ENCODE data around the gene HOXC11. TPM values are rescaled to one million over a fixed set of nuclear protein-coding genes. Genes with fewer than 3 reads are reported as not detected.
A peak's percentile ranks its signal among the peaks of the same experiment; 100 is the strongest.

Gene HOXC11
- total RNA-seq, 1 experiment from 2014 or later: 2.2 TPM

GRCh38 chr12:53977596-53978445 lies 4.9 kb downstream of the HOXC11 start:
- no peaks in the 10 kb centered on the region for H3K9me3 Mint-ChIP-seq (ENCODE audit: unreplicated experiment)
- peak in 1 of 2 experiments; percentile 53 for DNase-seq
- peaks cover 30% of the 10 kb centered on the region for H3K4me1 ChIP-seq
- H3K27ac Mint-ChIP-seq (ENCODE audit: unreplicated experiment): peak overlapping the region; percentile 90
- no peaks in the 10 kb centered on the region for H3K36me3 Mint-ChIP-seq (ENCODE audit: insufficient read depth, unreplicated experiment)
- peaks cover 23% of the 10 kb centered on the region for H3K4me1 Mint-ChIP-seq (ENCODE audit: low read depth, unreplicated experiment)
- no peaks in the 10 kb centered on the region for H3K27me3 ChIP-seq (replicated peaks; ENCODE audit: control insufficient read depth, insufficient read depth, low read length)
- H3K4me3 ChIP-seq (ENCODE audit: low read depth, low read length): peak overlapping the region; percentile 43
- TSS peak; percentile 70 for BruUV-seq (replicated peaks)
- no peak for TF ChIP-seq CTCF (IDR thresholded peaks at IDR 0.05; ENCODE audit: insufficient read depth in 1 of 2, low read depth in 1 of 2, low read length in 1 of 2, severe bottlenecking in 1 of 2, unreplicated experiment in 1 of 2)
- POLR2A ChIA-PET: interaction anchor here (0.5 to 2.2 kb wide), 2 partner anchors 38 to 1022 kb away, joined by 6 to 15 read pairs; no protein-coding TSS in a partner anchor
- H3K36me3 ChIP-seq (ENCODE audit: control insufficient read depth, insufficient read depth, low read length): no peaks in the 10 kb centered on the region; the same call in 1 of the 2 replicates
- peak overlapping the region; percentile 68 for H3K4me3 Mint-ChIP-seq (ENCODE audit: unreplicated experiment)
- intact Hi-C loops (cut with micrococcal nuclease; ENCODE audit: unreplicated experiment): loop anchor here (2.0 to 5.0 kb wide), 3 partner anchors 23 to 39 kb away; partner anchors contain the start of genes HOXC12 and HOXC13
- no peaks in the 10 kb centered on the region for H3K9me3 ChIP-seq
- H3K27me3 Mint-ChIP-seq (ENCODE audit: insufficient read depth, unreplicated experiment): no peaks in the 10 kb centered on the region
- CTCF ChIA-PET: interaction anchor here (0.6 to 1.7 kb wide), 5 partner anchors 10 to 347 kb away, joined by 3 to 8 read pairs (median 5); partner anchors contain the start of genes COPZ1 and HOXC8

GRCh38 chr12:53978477-53979356 lies 5.8 kb downstream of the HOXC11 start:
- CTCF ChIA-PET: interaction anchor here (0.5 to 1.7 kb wide), 10 partner anchors 9 to 346 kb away, joined by 3 to 8 read pairs (median 4); partner anchors contain the start of genes COPZ1, HOXC13 and HOXC8
- no TSS peak for BruUV-seq (replicated peaks)

More at GRCh38 chr12:53978477-53979356, 5.8 kb downstream of the HOXC11 start:
- Histone ChIP-seq H3K9me3 (no peaks in the 10 kb centered on the region), H3K4me1 (peaks cover 35% of the 10 kb centered on the region), H3K36me3 (ENCODE audit: control insufficient read depth, insufficient read depth, low read length) (no peaks in the 10 kb centered on the region; the same call in 1 of the 2 replicates), H3K27me3 (replicated peaks; ENCODE audit: control insufficient read depth, insufficient read depth, low read length) (no peaks in the 10 kb centered on the region), H3K4me3 (ENCODE audit: low read depth, low read length) (peak overlapping the region; percentile 43)
- Mint-ChIP-seq H3K27ac (ENCODE audit: unreplicated experiment) (peak overlapping the region; percentile 90), H3K36me3 (ENCODE audit: insufficient read depth, unreplicated experiment) (no peaks in the 10 kb centered on the region), H3K4me3 (ENCODE audit: unreplicated experiment) (peak overlapping the region; percentile 68), H3K9me3 (ENCODE audit: unreplicated experiment) (no peaks in the 10 kb centered on the region), H3K27me3 (ENCODE audit: insufficient read depth, unreplicated experiment) (no peaks in the 10 kb centered on the region), H3K4me1 (ENCODE audit: low read depth, unreplicated experiment) (peaks cover 23% of the 10 kb centered on the region)
- intact Hi-C loops (cut with micrococcal nuclease; ENCODE audit: unreplicated experiment): loop anchor here (2.0 to 5.0 kb wide), 3 partner anchors 24 to 40 kb away; partner anchors contain the start of genes HOXC12 and HOXC13
- no peak for TF ChIP-seq CTCF (IDR thresholded peaks at IDR 0.05; ENCODE audit: insufficient read depth in 1 of 2, low read depth in 1 of 2, low read length in 1 of 2, severe bottlenecking in 1 of 2, unreplicated experiment in 1 of 2)
- peak; percentile 85 to 89 for DNase-seq
- POLR2A ChIA-PET: interaction anchor here (0.5 to 2.2 kb wide), 6 partner anchors 25 to 1023 kb away, joined by 4 to 15 read pairs (median 6); partner anchors contain the start of gene HOXC12
